ENCODE data around the gene LAX1. TPM values are rescaled to one million over a fixed set of nuclear protein-coding genes. Genes with fewer than 3 reads are reported as not detected.
A peak's percentile ranks its signal among the peaks of the same experiment; 100 is the strongest.
"Not testable (repeated sequence)": the region's sequence is repeated elsewhere in the genome, so short reads cannot be mapped to it uniquely, and the experiment has no call there.

Gene LAX1
- polyA plus RNA-seq (2013, experiment 1 of 2; ENCODE audit: insufficient read length) = 0.04 TPM
- polyA plus RNA-seq (2013, experiment 2 of 2; ENCODE audit: insufficient read length) = not detected

- no peak for DNase-seq
Measured at GRCh38 chr1:203765029-203765837, at the start of gene LAX1. Gene LAX1, plus strand, starts transcription at chr1:203765183. Its CDS starts 383 bp downstream, at chr1:203765566.

DNA sequence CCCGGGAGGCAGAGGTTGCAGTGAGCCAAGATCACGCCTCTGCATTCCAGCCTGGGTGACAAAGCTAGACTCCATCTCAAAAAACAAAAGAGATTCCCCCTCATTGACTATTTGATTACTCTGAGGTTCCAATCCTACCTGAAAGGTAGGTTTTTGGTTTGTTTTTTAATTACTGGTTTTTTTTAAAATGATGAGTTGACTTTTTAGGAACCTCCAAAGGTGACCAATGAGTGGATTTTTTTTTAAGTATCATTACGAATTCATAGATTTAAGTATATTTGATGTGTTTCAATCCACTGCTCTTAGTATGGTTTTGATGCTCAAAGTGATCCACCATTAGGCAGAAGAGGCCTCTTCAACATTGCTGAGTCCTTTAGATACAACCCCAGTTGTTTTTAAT is 47.9 kb upstream of the LAX1 start:
- DNase-seq = no peak

DNA sequence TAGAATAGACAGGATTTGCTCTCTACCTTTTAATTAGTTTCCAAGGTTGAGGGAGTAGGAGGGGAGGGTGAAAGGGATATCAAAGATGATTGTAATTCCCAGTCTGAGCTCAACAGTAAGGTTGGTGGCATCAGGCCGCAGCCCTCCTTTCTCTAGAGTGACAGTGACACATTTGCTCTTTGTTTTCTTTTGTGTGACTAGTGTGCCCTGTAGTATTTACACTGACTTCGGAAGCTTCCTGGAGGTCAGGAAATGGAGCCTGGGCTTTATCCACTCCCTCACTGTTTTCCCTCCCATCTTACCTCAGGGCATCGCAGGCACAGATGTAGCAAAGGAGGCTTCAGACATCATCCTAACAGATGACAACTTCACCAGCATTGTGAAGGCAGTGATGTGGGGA is 44.7 kb upstream of the LAX1 start:
- DNase-seq = no peak

GRCh38 chr1:203722909-203723308 is 42.1 kb upstream of the LAX1 start:
- DNase-seq = no peak

GRCh38 chr1:203726417-203726867 is 38.5 kb upstream of the LAX1 start:
- no peak for DNase-seq

GRCh38 chr1:203733009-203733863 is 31.7 kb upstream of the LAX1 start:
- DNase-seq = no peak

GRCh38 chr1:203742436-203742835 is 22.5 kb upstream of the LAX1 start:
- peak; percentile 10 for DNase-seq

DNA sequence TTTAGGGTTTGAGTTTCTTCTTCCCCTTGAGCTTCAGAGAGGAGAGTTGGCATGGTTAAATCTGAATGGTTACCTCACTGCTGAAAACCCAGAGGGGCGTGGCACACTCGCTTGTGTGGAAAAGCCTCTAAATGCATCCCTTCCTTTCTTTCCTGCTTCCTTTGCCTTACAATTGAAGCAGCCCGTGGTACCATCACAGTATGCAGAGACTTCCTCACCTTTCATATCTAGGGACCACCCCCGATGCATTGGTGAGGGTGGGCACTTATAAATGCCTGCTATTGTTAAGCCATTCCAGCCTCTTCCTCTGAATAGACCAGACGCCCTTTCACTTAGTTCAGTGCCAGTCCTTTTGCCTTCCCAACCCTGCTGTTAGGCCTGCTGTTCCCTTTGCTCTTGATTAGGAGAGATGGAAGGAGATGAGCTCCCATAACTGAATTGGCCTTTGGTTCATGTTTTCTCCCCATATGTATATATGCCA is 21.9 kb upstream of the LAX1 start:
- no peak for DNase-seq

DNA sequence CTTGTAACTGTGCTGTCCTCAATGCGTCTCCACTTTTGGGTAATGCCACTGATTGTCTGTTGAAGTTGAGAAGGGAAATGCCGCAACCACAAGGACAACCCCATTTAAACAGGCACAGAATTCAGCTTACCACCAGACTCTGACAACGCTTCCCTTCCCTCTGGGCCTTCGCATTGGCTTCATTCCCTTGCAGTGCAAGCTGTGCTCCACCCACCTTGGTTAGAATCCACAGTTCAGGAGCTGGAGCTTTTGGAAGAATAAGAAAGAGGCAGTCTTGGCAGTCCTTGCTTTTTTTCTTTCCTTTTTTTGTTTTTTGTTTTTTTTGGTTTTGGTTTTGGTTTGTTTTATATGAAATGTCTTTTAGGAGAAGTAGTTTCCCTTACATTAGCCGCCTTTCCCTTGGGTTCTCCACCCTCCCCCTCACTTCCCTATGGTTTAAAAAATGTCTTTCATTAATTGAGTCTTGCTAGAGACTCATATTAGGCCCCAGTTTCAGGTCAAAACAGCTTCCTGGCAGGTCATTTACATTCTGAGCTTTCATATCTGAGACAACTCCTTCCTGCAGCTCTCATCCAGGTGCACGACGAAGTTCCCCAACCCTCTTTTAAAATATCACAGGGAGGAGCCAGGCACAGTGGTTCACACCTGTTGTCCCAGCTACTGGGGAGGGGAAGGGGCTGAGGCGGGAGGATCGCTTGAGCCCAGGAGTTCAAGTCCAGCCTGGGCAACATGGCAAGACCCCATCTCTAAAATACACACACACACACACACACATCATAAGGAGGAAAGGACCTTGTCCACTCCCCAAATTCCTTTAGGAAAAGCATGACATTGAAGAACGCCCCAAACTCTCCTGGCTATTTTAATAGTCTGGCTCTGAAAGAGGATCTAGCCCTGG is 20.7 kb upstream of the LAX1 start:
- DNase-seq = peak; percentile 34

DNA sequence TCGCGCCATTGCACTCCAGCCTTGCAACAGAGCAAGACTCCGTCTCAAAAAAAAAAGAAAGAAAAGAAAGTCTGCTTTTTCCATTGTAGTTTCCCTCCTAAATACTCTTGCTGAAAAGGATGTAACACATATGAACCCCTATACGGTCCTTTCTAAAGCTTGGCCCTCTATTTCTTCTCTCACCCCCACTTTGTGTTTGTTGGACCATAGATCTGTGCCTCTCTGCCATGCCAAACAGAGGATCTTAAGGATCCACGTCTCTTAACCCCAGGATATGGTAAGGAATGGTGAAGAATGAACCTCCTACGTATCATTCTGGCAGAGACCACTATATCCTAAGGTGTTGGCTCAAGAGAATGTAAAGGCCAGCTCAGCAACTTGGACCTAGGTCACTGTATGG is 18.7 kb upstream of the LAX1 start:
- no peak for DNase-seq

DNA sequence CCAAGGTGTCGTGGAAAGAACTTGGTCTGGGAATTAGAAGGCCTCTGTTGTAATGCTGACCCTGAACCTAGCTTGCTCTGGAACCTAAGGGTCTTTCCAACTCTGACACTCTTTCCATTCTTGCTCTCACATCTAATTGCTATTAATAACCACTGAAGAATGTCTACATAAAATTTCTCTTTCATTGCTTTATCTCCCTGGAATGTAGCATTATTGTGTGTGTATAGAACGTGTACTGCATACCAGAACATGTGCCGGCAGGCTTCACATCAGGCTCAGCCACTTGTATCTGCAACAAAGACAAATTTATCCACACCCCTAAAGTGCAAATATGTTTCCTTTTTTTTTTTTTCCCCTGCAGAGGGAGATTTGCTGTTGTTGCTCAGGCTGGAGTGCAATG is 13.9 kb upstream of the LAX1 start:
- DNase-seq = peak; percentile 86

GRCh38 chr1:203751618-203752361 is 13.2 kb upstream of the LAX1 start:
- DNase-seq = not testable (repeated sequence)

GRCh38 chr1:203754455-203754864 is 10.5 kb upstream of the LAX1 start:
- no peak for DNase-seq

- DNase-seq = no peak
Measured at GRCh38 chr1:203756036-203756435, 8.9 kb upstream of the LAX1 start.

DNA sequence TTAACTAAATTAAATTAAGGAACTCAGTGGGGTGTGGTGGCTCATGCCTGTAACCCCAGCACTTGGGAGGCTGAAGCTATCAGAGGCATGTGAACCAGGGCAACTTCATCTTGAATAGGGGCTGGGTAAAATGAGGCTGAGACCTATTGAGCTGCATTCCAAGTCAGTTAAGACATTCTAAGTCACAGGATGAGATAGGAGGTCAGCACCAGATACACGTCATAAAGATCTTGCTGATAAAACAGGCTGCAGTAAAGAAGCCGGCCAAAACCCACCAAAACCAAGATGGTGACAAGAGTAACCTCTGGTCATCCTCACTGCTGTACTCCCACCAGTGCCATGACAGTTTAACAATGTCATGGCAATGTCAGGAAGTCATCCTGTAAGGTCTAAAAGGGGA is 6.2 kb upstream of the LAX1 start:
- not testable (repeated sequence) for DNase-seq

GRCh38 chr1:203760506-203760905 is 4.5 kb upstream of the LAX1 start:
- no peak for DNase-seq

- not testable (repeated sequence) for DNase-seq
Measured at GRCh38 chr1:203761958-203762357, 3.0 kb upstream of the LAX1 start.

- no peak for DNase-seq
Measured at GRCh38 chr1:203763505-203763904, 1.5 kb upstream of the LAX1 start.

DNA sequence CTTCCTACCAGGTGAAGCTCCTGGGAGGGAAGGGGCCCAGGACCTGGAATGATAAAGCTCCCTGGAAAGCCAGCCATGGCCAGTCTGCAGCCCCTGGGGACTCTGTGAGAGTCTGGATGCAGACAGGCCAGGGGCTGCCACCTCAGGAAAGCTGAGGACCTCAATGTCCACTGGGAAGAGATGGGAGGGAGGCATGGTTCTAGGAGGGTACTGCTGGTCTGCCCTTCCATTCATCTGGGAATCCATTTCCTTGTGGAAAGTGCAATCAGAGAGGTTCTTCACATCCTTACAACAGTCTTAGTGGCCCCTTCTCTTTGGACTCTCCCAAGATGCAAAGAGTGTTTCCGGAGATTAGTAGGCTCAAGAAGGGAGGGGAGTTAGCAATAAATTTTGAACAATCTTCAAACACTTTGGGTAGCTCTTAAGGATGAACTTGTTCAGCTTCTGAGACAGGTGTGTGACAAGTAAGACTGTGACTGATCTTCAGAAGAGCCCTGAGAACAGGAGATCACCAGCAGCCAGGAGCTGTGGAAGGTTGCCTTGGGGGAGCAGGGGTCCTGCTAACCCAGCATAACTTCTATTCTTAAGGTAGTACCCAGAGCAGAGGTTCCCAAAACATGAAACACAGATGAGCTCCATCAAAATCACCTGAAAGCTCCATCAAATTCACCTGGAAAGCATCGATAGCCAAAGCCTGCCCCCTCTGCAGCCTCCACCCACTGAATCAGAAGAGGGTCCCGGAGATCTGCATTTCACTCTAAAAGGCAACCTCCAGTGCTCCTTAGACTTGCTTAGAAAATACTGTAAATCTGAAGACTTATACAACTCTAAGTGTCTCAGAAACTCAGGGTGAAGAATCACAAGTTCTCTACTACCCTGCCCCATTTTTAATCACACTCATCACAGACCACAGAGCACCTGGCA is 616 bp upstream of the LAX1 start:
- no peak for DNase-seq

DNA sequence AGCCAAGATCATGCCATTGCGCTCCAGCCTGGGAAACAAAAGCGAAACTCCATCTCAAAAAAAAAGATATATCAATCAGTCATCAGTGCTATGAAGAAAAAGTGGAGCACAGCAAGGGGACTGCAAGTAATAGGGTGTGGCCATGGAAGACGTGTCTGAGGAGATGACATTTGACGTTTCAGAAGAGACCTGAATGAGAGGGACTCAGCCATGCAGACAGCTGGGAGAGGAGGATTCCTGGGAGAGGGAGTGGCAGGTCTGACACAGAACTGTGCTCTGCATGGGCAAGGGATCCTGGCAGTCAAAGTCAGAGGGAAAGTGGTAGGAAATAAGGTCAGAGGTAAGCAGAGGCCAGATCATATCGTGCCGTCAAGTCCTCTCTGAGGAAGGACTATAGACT is 3.3 kb downstream of the LAX1 start:
- no peak for DNase-seq

All from fibroblast of skin of scalp (primary cell).